Stimulated activated CD4-positive, alpha-beta T cell treated with anti-CD3 and anti-CD28 coated beads, Interleukin-12 subunit alpha, Interleukin-12 subunit beta, amount 100 ng/mL, for 24 hours (primary cell): ENCODE data around the gene ACTN1.

Experiments
- DNase-seq, 2 experiments: peaks; one replicate each; pipeline ENCODE4 v3.0.0-alpha.2; 2020; ENCODE audit warnings: low read depth in 2 of 2

ACTN1 gene

GRCh38 chr14:68951800-68952530, 27.1 kb downstream of the ACTN1 start:
- no peak for DNase-seq

GRCh38 chr14:68951035-68951797, 27.9 kb downstream of the ACTN1 start:
- DNase-seq: no peak

DNA sequence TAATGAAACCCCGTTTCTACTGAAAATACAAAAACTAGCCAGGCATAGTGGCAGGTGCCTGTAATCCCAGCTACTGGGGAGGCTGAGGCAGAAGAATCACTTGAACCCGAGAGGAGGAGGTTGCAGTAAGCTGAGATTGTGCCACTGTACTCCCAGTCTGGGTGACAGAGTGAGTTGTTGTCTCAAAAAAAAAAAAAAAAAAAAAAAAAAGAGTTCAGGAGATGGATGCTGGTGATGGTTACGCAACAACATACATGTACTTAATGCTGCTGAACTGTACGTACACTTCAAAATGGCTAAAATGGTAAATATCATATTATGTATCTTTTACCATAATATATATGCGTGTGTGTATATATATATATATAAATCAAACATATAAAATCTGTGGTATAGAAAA, 29.0 kb downstream of the ACTN1 start:
- no peak for DNase-seq

- DNase-seq: no peak
These were observed 29.5 kb downstream of the ACTN1 start for GRCh38 chr14:68949601-68949965.

GRCh38 chr14:68948686-68949600, 30.2 kb downstream of the ACTN1 start:
- DNase-seq: no peak

DNA sequence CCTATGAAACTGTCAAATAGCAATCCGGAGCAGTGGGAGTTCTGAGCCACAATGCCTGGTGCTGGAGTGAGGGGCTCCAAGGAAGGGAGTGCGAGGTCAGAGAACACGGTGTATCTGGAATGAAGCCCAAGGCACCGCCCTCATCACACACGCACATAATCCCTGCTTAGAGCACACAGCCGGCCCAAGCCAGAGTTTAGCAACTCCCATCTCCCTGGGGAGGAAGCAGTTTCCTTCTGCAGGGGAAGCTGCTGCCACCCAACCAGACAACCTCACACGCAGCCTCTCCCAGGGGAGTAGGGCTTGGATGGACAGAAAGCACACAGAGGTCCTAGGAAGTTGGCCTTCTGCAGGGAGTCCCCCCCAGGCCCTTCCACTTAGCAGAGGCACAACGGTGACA, 31.3 kb downstream of the ACTN1 start:
- no peak for DNase-seq

- no peak for DNase-seq
These were observed 32.6 kb downstream of the ACTN1 start for GRCh38 chr14:68946489-68946822.

DNA sequence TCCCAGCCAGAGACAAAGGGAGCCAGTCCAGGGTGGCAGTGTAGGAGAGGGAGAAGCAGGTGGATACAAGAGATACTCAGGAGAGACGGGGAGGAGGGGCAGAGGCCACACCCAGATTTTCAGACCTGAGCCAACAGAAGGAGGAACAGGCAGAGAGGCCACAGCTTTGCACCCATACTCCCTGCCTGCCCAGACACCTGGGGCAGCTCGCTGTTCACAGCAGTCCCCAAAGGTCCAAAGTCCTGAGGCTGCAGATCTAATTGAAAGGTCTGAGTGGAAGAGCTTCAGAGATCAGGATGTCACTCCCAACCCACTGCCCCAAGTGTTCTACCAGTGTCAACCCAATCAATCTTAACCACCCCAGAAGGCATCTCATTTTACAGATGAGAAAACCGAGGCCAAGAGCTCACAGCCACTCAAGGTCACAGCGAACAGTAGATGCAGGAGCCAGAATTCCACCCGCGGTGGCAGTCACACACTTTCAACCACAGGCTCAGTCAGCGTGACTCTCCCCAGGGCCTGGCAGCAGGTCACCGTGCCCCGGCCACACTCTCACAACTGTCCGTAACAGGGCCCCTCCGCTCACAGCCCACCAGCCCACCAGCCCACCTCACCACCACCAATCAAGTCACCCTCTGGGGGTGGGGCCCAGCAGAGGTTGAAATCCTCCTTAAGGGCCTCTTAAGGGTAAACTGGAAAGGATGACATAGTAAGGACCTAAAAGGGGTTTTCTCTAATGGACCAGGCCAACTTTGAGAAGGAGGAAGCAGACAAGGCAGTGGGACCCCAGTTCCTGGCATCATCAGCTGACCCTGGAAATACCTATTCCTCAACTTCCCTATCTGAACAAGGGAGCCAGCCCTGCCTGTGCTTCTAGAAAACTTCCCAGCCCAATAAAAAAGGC, 33.3 kb downstream of the ACTN1 start:
- no peak for DNase-seq

GRCh38 chr14:68945190-68945584, 33.9 kb downstream of the ACTN1 start:
- no peak for DNase-seq

GRCh38 chr14:68944162-68944561, 34.9 kb downstream of the ACTN1 start:
- no peak for DNase-seq

DNA sequence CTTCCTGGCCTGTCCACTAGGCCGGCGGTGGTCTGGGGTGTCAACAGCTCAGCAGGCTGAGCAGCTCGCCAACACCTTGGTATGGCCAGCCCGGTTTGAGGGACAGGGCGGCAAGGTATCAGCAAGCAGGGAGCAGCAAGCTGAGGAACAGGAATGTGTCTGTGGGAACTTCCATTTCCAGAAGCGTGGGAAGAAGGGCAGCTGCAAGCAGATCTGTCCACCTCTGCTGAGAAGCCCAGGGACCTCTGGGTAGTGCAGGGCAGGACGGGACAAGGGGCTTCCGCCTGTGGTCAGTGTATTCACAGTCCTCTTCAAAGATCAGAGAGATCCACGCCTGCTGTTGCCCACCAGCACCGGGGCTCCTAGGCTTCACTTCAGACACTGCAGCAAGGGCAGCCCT, 36.0 kb downstream of the ACTN1 start:
- no peak for DNase-seq

DNA sequence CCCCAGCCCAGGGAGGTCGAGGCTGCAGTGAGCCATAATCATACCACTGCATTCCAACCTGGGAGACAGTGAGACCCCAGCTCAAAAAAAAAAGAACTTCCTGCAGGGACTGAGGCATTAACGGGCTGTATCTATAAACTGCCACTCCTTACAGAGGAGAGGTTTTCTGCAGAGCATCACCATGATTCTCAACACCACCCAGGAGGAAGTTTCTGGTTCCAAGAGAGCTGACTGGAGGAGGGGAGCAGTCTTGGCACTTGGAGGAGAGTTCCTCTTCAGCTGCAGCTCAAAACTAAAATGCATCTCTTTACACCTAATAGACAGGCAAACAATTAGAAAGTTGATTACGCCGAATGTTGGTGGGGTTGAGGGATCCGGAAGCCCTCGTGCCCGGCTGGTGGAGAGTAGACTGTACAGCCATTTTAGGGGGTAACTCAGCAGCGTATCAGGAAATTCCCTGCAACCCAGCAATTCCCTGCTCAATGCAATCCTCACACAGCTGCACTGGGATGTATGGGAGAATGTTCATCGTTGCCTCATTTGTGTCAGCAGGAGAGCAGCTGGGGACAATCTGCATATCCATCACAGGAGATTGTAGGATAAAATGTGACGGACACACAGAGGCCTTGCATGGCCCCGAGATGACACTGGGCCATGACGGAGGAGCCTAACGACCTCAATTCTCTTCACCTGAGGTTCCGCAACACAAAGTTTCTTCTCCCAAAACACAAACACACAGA, 36.6 kb downstream of the ACTN1 start:
- no peak for DNase-seq

- no peak for DNase-seq
These were observed 37.3 kb downstream of the ACTN1 start for GRCh38 chr14:68941820-68942219.

- no peak for DNase-seq
These were observed 38.4 kb downstream of the ACTN1 start for GRCh38 chr14:68940614-68941185.

- DNase-seq: no peak
These were observed 39.0 kb downstream of the ACTN1 start for GRCh38 chr14:68939893-68940613.

GRCh38 chr14:68939181-68939892, 39.8 kb downstream of the ACTN1 start:
- no peak for DNase-seq

GRCh38 chr14:68938271-68939150, 40.6 kb downstream of the ACTN1 start:
- DNase-seq: no peak
